ELF-1 (cell line): ENCODE results near the gene CRADD.
"Not testable (repeated sequence)": the region's sequence is repeated elsewhere in the genome, so short reads cannot be mapped to it uniquely, and the experiment has no call there.

ENCODE experiments used
- DNase-seq: peaks from one replicate; pipeline ENCODE4 v3.0.0-alpha.2; 2016; ENCODE audit warnings: low read depth, low spot score

Gene CRADD

GRCh38 chr12:93782853-93783252 is 105.7 kb downstream of the CRADD start:
- no peak for DNase-seq

GRCh38 chr12:93783832-93784231 is 106.7 kb downstream of the CRADD start:
- DNase-seq = no peak

GRCh38 chr12:93784339-93785086 is 107.3 kb downstream of the CRADD start:
- DNase-seq = peak; percentile 76

GRCh38 chr12:93785249-93786010 is 108.3 kb downstream of the CRADD start:
- DNase-seq = peak; percentile 61

GRCh38 chr12:93786656-93787397 is 109.7 kb downstream of the CRADD start:
- DNase-seq = no peak

GRCh38 chr12:93788853-93789252 is 111.7 kb downstream of the CRADD start:
- DNase-seq = no peak

GRCh38 chr12:93789767-93790166 is 112.6 kb downstream of the CRADD start:
- no peak for DNase-seq

GRCh38 chr12:93790472-93791152 is 113.4 kb downstream of the CRADD start:
- no peak for DNase-seq

GRCh38 chr12:93793007-93793406 is 115.8 kb downstream of the CRADD start:
- DNase-seq = no peak

- no peak for DNase-seq
Measured at GRCh38 chr12:93793983-93794382, 116.8 kb downstream of the CRADD start.

GRCh38 chr12:93794738-93795137 is 117.6 kb downstream of the CRADD start:
- no peak for DNase-seq

GRCh38 chr12:93795352-93795751 is 118.2 kb downstream of the CRADD start:
- DNase-seq = no peak

- no peak for DNase-seq
Measured at GRCh38 chr12:93796729-93797128, 119.6 kb downstream of the CRADD start.

- DNase-seq = no peak
Measured at GRCh38 chr12:93798279-93799151, 121.3 kb downstream of the CRADD start.

GRCh38 chr12:93801666-93802065 is 124.5 kb downstream of the CRADD start:
- not testable (repeated sequence) for DNase-seq

- DNase-seq = no peak
Measured at GRCh38 chr12:93802293-93802692, 125.1 kb downstream of the CRADD start.

- DNase-seq = no peak
Measured at GRCh38 chr12:93802698-93803423, 125.7 kb downstream of the CRADD start.

GRCh38 chr12:93803424-93803807 is 126.2 kb downstream of the CRADD start:
- no peak for DNase-seq

GRCh38 chr12:93804392-93805179 is 127.4 kb downstream of the CRADD start:
- no peak for DNase-seq
